Stimulated activated CD4-positive, alpha-beta T cell treated with anti-CD3 and anti-CD28 coated beads, TNF-alpha, amount 100 ng/mL, for 1 hour (primary cell): ENCODE results near the gene USB1.
"Not testable (repeated sequence)": the region's sequence is repeated elsewhere in the genome, so short reads cannot be mapped to it uniquely, and the experiment has no call there.

Source experiments
- DNase-seq, 3 donors: peaks; one replicate each; pipeline ENCODE4 v3.0.0-alpha.2; 2020; ENCODE audit warnings: low read depth in 3 of 3, low spot score in 1 of 3

Gene USB1

GRCh38 chr16:57969451-57970123 is 31.6 kb upstream of the USB1 start:
- no peak for DNase-seq

DNA sequence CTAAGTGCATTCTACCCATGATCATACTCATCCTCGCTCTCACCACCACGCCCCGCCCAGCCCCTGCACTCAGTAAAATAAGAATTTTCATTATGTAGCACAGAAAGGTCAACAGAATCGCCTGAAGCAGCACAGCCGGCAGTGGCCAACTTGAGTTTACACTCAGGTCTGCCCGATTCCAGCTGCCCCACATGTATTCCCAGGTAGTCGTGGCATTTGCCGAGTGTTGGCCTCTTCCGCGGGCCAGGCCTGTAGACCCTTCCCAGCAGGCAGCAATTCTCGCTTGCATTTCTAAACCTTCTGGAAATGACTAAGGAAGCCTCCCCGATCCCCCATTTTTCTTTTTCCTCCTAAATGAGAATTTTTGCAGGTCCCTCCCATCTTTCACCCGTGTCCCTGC is 30.9 kb upstream of the USB1 start:
- no peak for DNase-seq

GRCh38 chr16:57970970-57971369 is 30.2 kb upstream of the USB1 start, which contains the start of gene CNGB1:
Gene CNGB1 (minus strand): TSS chr16:57971128. CDS start chr16:57967286, 3,842 bp downstream.
- DNase-seq, result no peak

GRCh38 chr16:57971848-57972247 is 29.4 kb upstream of the USB1 start:
- no peak for DNase-seq

GRCh38 chr16:57972306-57972705 is 28.9 kb upstream of the USB1 start:
- no peak for DNase-seq

DNA sequence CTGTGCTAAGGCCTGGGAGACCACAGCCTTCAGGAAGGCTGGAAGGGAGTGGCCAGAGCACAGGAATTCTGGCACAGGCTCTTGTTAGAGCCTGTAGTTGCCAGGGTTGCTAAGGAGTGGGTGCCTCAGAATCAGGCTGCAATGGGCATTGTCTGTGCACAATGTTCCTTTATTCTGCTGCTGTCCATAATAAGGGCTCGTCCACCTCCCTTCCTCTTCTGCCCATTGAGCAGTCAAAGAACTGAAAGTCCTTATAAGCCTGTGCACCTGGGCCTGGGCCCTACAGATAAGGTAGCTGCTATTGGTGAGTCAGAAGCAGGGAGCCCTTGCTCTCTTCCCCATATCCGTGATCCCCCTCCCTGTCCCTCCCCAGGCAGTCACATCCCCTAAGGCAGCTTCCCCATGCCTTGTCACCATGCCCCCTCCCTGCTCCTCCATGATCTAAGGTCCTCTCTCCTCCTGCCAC is 24.8 kb upstream of the USB1 start:
- DNase-seq, result no peak

- no peak for DNase-seq
These were observed 23.7 kb upstream of the USB1 start for GRCh38 chr16:57977418-57978069.

- not testable (repeated sequence) for DNase-seq
These were observed 23.1 kb upstream of the USB1 start for GRCh38 chr16:57978070-57978465.

- no peak for DNase-seq
These were observed 22.1 kb upstream of the USB1 start for GRCh38 chr16:57979006-57979585.

GRCh38 chr16:57981636-57982035 is 19.6 kb upstream of the USB1 start:
- no peak for DNase-seq

- DNase-seq, result no peak
These were observed 18.8 kb upstream of the USB1 start for GRCh38 chr16:57982385-57982784.

DNA sequence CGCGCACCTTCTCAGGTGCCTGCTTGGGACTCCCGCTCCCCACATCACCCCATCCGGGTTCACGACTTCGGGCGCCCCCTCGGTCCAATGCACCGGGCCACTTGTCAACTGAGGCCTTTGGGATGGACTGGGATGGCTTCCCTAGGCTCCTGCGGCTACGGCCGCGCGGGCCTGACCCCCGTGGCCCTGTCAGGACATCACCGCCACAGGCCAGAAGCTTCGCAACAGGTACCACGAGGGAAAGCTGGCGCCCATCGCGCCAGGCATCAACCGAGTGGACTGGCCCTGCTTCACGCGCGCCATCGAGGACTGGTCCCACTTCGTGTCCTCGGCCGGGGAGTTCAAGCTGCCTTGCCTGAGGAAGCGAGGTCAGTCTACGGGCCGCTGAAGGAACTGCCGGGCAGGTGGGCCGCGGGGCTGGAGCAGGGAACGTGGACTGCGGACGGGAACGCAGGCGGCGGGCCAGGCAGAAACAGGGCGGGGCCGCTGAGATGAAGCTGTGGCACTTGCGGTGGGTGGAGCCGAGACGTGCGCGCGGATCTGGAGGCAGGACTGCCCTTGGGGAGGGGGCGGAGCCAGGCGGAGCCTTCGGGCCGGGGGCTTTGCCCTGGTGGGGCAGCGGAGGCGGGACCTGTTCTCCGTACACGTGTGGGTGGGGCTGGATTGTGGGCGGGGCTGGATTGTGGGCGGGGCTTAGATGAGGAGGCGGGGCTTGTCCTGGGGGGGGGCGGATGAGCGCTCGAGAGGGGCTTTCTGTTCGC is 16.6 kb upstream of the USB1 start:
- DNase-seq, result peak; percentile 83 to 84 (median 83)

DNA sequence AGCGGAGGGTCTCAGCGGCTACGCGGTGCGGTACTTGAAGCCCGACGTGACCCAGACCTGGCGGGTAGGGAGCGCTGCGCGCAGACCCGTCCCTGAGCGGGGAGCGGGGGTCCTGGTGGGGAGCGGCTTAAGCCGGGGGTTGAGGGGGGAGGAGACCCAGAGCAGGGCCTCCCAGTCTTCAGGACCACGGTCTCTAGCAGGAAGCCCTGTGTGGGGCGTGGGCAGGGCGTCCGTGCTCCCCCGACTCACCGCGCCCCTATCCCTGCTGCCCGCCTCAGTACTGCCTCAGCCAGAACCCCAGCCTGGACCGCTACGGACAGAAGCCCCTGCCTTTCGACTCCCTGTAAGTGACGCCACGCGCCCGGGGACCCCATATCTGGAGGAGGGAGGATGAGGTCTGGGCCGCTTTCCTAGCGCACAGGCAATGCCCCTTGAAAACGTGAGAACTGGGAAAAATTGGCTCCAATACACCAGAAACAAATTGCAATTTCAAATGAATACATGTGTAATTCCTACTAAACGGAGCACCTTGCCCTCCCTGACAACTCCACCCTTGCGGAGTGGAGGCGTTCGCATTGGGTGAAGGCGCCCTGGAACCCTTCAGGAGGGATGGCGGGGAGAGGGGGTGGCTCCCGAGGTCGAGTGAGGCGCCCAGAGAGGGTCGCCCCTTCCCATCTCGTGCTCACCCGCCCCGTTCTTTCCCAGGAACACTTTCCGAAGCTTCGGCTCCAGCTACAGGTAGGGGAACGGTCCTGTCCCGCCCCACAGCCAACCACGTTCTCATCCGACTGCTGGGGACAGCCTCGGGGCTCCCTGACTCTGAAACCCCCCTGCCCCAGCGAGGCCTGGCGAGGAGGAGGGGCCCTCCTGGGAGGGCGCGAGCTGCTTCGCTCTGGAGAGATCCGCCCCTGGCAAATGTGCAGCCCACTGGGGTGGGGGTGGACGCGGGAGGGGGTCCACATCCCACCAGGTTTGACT is 15.7 kb upstream of the USB1 start:
- DNase-seq, result no peak

- DNase-seq, result no peak
These were observed 15.0 kb upstream of the USB1 start for GRCh38 chr16:57986196-57986595.

GRCh38 chr16:57987441-57988177 is 13.6 kb upstream of the USB1 start:
- DNase-seq, result no peak

- DNase-seq, result no peak
These were observed 12.3 kb upstream of the USB1 start for GRCh38 chr16:57988929-57989328.

GRCh38 chr16:57991551-57992059 is 9.6 kb upstream of the USB1 start:
- no peak for DNase-seq

DNA sequence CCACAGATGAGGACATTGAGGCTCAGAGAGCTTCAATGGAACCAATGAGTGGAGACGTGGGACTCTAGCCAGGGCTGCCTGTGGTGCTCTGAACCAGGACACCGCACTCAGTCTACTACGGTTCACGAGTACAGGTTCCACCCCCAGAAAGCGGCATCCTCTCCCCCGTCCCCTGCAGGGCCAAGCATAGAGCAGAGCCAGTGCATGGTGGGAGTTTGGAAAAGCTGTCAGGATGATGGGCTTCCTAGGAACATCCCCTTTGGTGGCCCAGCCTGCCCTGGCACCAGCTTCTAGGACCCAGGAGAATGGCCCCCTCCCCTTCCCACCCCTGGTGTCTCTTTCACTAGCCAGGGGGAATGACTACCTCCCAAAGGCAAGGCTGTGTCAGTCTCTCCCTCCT is 9.1 kb upstream of the USB1 start:
- DNase-seq, result no peak

- no peak for DNase-seq
These were observed 7.8 kb upstream of the USB1 start for GRCh38 chr16:57993438-57993837.

GRCh38 chr16:57993897-57994296 is 7.3 kb upstream of the USB1 start:
- DNase-seq, result no peak
